ENCODE data around the gene TARS2.

The TARS2 gene

GRCh38 chr1:150477320-150477719 lies 9.9 kb upstream of the TARS2 start:
- Histone ChIP-seq H3K36me3 (ENCODE audit: control insufficient read depth, insufficient read depth, low read length) (peaks cover 13% of the 10 kb centered on the region), H3K9me3 (ENCODE audit: control insufficient read depth, low read length) (no peaks in the 10 kb centered on the region), H3K27ac (ENCODE audit: low read depth, low read length, severe bottlenecking) (no peak overlapping the region), H3K4me3 (ENCODE audit: extremely low read depth, insufficient read depth, low read length, poor library complexity, severe bottlenecking) (no peak overlapping the region), H3K4me1 (ENCODE audit: control insufficient read depth, insufficient read depth, low read length, poor library complexity, severe bottlenecking) (peaks cover 8% of the 10 kb centered on the region)
- WGBS, 2 experiments (ENCODE audit: insufficient coverage in 2 of 2) = 88 to 100% methylated on average over 1 of the region's 1 CpG

GRCh38 chr1:150477733-150478132 lies 9.5 kb upstream of the TARS2 start:
- no peaks in the 10 kb centered on the region for H3K9me3 ChIP-seq (ENCODE audit: control insufficient read depth, low read length)
- peaks cover 8% of the 10 kb centered on the region for H3K4me1 ChIP-seq (ENCODE audit: control insufficient read depth, insufficient read depth, low read length, poor library complexity, severe bottlenecking)
- H3K36me3 ChIP-seq (ENCODE audit: control insufficient read depth, insufficient read depth, low read length) = peaks cover 9% of the 10 kb centered on the region
- H3K27ac ChIP-seq (ENCODE audit: low read depth, low read length, severe bottlenecking) = no peak overlapping the region
- 89 to 93% methylated on average over 3 to 4 of the region's 4 CpGs for WGBS, 2 experiments (ENCODE audit: insufficient coverage in 2 of 2)
- no peak overlapping the region for H3K4me3 ChIP-seq (ENCODE audit: extremely low read depth, insufficient read depth, low read length, poor library complexity, severe bottlenecking)

GRCh38 chr1:150479370-150479769 lies 7.8 kb upstream of the TARS2 start:
- WGBS, 2 experiments (ENCODE audit: insufficient coverage in 2 of 2) = 93% methylated on average over 2 of the region's 4 CpGs; no CpG with 5 or more reads in 1 of the 2 experiments
- Histone ChIP-seq H3K27ac (ENCODE audit: low read depth, low read length, severe bottlenecking) (no peak overlapping the region), H3K9me3 (ENCODE audit: control insufficient read depth, low read length) (no peaks in the 10 kb centered on the region), H3K36me3 (ENCODE audit: control insufficient read depth, insufficient read depth, low read length) (no peaks in the 10 kb centered on the region), H3K4me1 (ENCODE audit: control insufficient read depth, insufficient read depth, low read length, poor library complexity, severe bottlenecking) (peaks cover 8% of the 10 kb centered on the region), H3K4me3 (ENCODE audit: extremely low read depth, insufficient read depth, low read length, poor library complexity, severe bottlenecking) (no peak overlapping the region)

GRCh38 chr1:150479927-150480352 lies 7.3 kb upstream of the TARS2 start:
- H3K4me3 ChIP-seq (ENCODE audit: extremely low read depth, insufficient read depth, low read length, poor library complexity, severe bottlenecking) = no peak overlapping the region
- no peaks in the 10 kb centered on the region for H3K36me3 ChIP-seq (ENCODE audit: control insufficient read depth, insufficient read depth, low read length)
- H3K27ac ChIP-seq (ENCODE audit: low read depth, low read length, severe bottlenecking) = no peak overlapping the region
- H3K9me3 ChIP-seq (ENCODE audit: control insufficient read depth, low read length) = no peaks in the 10 kb centered on the region
- WGBS, 2 experiments (ENCODE audit: insufficient coverage in 2 of 2) = 100% methylated on average over 1 of the region's 2 CpGs; no CpG with 5 or more reads in 1 of the 2 experiments
- H3K4me1 ChIP-seq (ENCODE audit: control insufficient read depth, insufficient read depth, low read length, poor library complexity, severe bottlenecking) = peaks cover 8% of the 10 kb centered on the region

GRCh38 chr1:150484431-150484830 lies 2.8 kb upstream of the TARS2 start:
- WGBS, 2 experiments (ENCODE audit: insufficient coverage in 2 of 2) = 78 to 92% methylated on average over 1 to 2 of the region's 5 CpGs
- no peaks in the 10 kb centered on the region for H3K9me3 ChIP-seq (ENCODE audit: control insufficient read depth, low read length)
- no peak overlapping the region for H3K27ac ChIP-seq (ENCODE audit: low read depth, low read length, severe bottlenecking)
- H3K4me3 ChIP-seq (ENCODE audit: extremely low read depth, insufficient read depth, low read length, poor library complexity, severe bottlenecking) = no peak overlapping the region
- peaks cover 9% of the 10 kb centered on the region for H3K36me3 ChIP-seq (ENCODE audit: control insufficient read depth, insufficient read depth, low read length)
- no peaks in the 10 kb centered on the region for H3K4me1 ChIP-seq (ENCODE audit: control insufficient read depth, insufficient read depth, low read length, poor library complexity, severe bottlenecking)

- H3K4me3 ChIP-seq (ENCODE audit: extremely low read depth, insufficient read depth, low read length, poor library complexity, severe bottlenecking) = no peak overlapping the region
- H3K27ac ChIP-seq (ENCODE audit: low read depth, low read length, severe bottlenecking) = no peak overlapping the region
- peaks cover 13% of the 10 kb centered on the region for H3K36me3 ChIP-seq (ENCODE audit: control insufficient read depth, insufficient read depth, low read length)
- 40 to 65% methylated on average over 1 to 2 of the region's 2 CpGs for WGBS, 2 experiments (ENCODE audit: insufficient coverage in 2 of 2)
- no peaks in the 10 kb centered on the region for H3K9me3 ChIP-seq (ENCODE audit: control insufficient read depth, low read length)
- H3K4me1 ChIP-seq (ENCODE audit: control insufficient read depth, insufficient read depth, low read length, poor library complexity, severe bottlenecking) = no peaks in the 10 kb centered on the region
Measured at GRCh38 chr1:150484861-150485260, 2.4 kb upstream of the TARS2 start.

GRCh38 chr1:150487763-150488115 lies 520 bp downstream of the TARS2 start:
- 6 to 10% methylated on average over 4 to 5 of the region's 7 CpGs for WGBS, 2 experiments (ENCODE audit: insufficient coverage in 2 of 2)
- Histone ChIP-seq H3K36me3 (ENCODE audit: control insufficient read depth, insufficient read depth, low read length) (peaks cover 39% of the 10 kb centered on the region), H3K27ac (ENCODE audit: low read depth, low read length, severe bottlenecking) (no peak overlapping the region), H3K9me3 (ENCODE audit: control insufficient read depth, low read length) (no peaks in the 10 kb centered on the region), H3K4me3 (ENCODE audit: extremely low read depth, insufficient read depth, low read length, poor library complexity, severe bottlenecking) (peak overlapping the region; percentile 93), H3K4me1 (ENCODE audit: control insufficient read depth, insufficient read depth, low read length, poor library complexity, severe bottlenecking) (no peaks in the 10 kb centered on the region)

- no peaks in the 10 kb centered on the region for H3K4me1 ChIP-seq (ENCODE audit: control insufficient read depth, insufficient read depth, low read length, poor library complexity, severe bottlenecking)
- H3K9me3 ChIP-seq (ENCODE audit: control insufficient read depth, low read length) = no peaks in the 10 kb centered on the region
- WGBS, 2 experiments (ENCODE audit: insufficient coverage in 2 of 2) = 97% methylated on average over 4 to 7 of the region's 8 CpGs
- no peak overlapping the region for H3K27ac ChIP-seq (ENCODE audit: low read depth, low read length, severe bottlenecking)
- no peak overlapping the region for H3K4me3 ChIP-seq (ENCODE audit: extremely low read depth, insufficient read depth, low read length, poor library complexity, severe bottlenecking)
- H3K36me3 ChIP-seq (ENCODE audit: control insufficient read depth, insufficient read depth, low read length) = peaks cover 78% of the 10 kb centered on the region
Measured at GRCh38 chr1:150493175-150493574, 6.0 kb downstream of the TARS2 start.

- no peaks in the 10 kb centered on the region for H3K4me1 ChIP-seq (ENCODE audit: control insufficient read depth, insufficient read depth, low read length, poor library complexity, severe bottlenecking)
- no peaks in the 10 kb centered on the region for H3K9me3 ChIP-seq (ENCODE audit: control insufficient read depth, low read length)
- WGBS, 2 experiments (ENCODE audit: insufficient coverage in 2 of 2) = 96 to 99% methylated on average over 10 of the region's 10 CpGs
- H3K36me3 ChIP-seq (ENCODE audit: control insufficient read depth, insufficient read depth, low read length) = peaks cover 64% of the 10 kb centered on the region
- no peak overlapping the region for H3K27ac ChIP-seq (ENCODE audit: low read depth, low read length, severe bottlenecking)
- no peak overlapping the region for H3K4me3 ChIP-seq (ENCODE audit: extremely low read depth, insufficient read depth, low read length, poor library complexity, severe bottlenecking)
Measured at GRCh38 chr1:150498342-150498741, 11.1 kb downstream of the TARS2 start.

- Histone ChIP-seq H3K4me3 (ENCODE audit: extremely low read depth, insufficient read depth, low read length, poor library complexity, severe bottlenecking) (no peak overlapping the region), H3K27ac (ENCODE audit: low read depth, low read length, severe bottlenecking) (no peak overlapping the region), H3K4me1 (ENCODE audit: control insufficient read depth, insufficient read depth, low read length, poor library complexity, severe bottlenecking) (peaks cover 32% of the 10 kb centered on the region), H3K36me3 (ENCODE audit: control insufficient read depth, insufficient read depth, low read length) (peaks cover 49% of the 10 kb centered on the region), H3K9me3 (ENCODE audit: control insufficient read depth, low read length) (no peaks in the 10 kb centered on the region)
- WGBS, 2 experiments (ENCODE audit: insufficient coverage in 2 of 2) = 91 to 93% methylated on average over 4 to 5 of the region's 6 CpGs
Measured at GRCh38 chr1:150505431-150505830, 18.2 kb downstream of the TARS2 start.

- WGBS, 2 experiments (ENCODE audit: insufficient coverage in 2 of 2) = 73 to 74% methylated on average over 5 of the region's 7 CpGs
- Histone ChIP-seq H3K9me3 (ENCODE audit: control insufficient read depth, low read length) (no peaks in the 10 kb centered on the region), H3K4me3 (ENCODE audit: extremely low read depth, insufficient read depth, low read length, poor library complexity, severe bottlenecking) (no peak within 1 kb of the TSS), H3K27ac (ENCODE audit: low read depth, low read length, severe bottlenecking) (peak within 1 kb of the TSS; percentile 67), H3K4me1 (ENCODE audit: control insufficient read depth, insufficient read depth, low read length, poor library complexity, severe bottlenecking) (peaks cover 36% of the 10 kb centered on the region), H3K36me3 (ENCODE audit: control insufficient read depth, insufficient read depth, low read length) (peaks cover 63% of the 10 kb centered on the region)
Measured at GRCh38 chr1:150507912-150508864, 21.0 kb downstream of the TARS2 start, which contains the start of gene ECM1. TSS of gene ECM1 (plus strand) at chr1:150508109. CDS start at chr1:150508210, 101 bp downstream.
